Gastroesophageal sphincter (tissue), 4 donors: ENCODE measurements around the gene SYNJ2. TPM values are rescaled to one million over a fixed set of nuclear protein-coding genes. Genes with fewer than 3 reads are reported as not detected.

Experiments used
- ATAC-seq: fragments of 150-250 bp; one replicate; pipeline ENCODE4 v1.9.1; 2016; ENCODE audit warnings: mild to moderate bottlenecking, moderate library complexity
- H3K27ac ChIP-seq, 4 donors: fragments of 200-600 bp; sonication (generic) in 3 of 4; 1 replicate in 3 of 4; 2 replicates in 1 of 4; pipeline ENCODE4 v1.5.1; 2016 to 2019
- H3K27me3 ChIP-seq: fragments of 200-600 bp; sonication (generic); one replicate; pipeline ENCODE4 v1.5.1; 2019
- H3K36me3 ChIP-seq, 2 donors: fragments of 200-600 bp; sonication (generic); one replicate each; pipeline ENCODE4 v1.5.1; 2019; ENCODE audit warnings: control low read depth in 1 of 2
- H3K4me1 ChIP-seq, 3 donors: fragments of 200-600 bp; sonication (generic); 1 replicate in 2 of 3; 2 replicates in 1 of 3; pipeline ENCODE4 v1.5.1; 2016 to 2019; ENCODE audit warnings: control low read depth in 2 of 3
- H3K4me3 ChIP-seq, 2 donors: fragments of 200-600 bp; sonication (generic); one replicate each; pipeline ENCODE4 v1.5.1; 2019; ENCODE audit warnings: mild to moderate bottlenecking in 1 of 2, moderate library complexity in 1 of 2
- H3K9me3 ChIP-seq, 3 donors: fragments of 200-600 bp; sonication (generic); one replicate each; pipeline ENCODE4 v1.5.1; 2017 to 2019; ENCODE audit warnings: control low read depth in 2 of 3
- EP300 ChIP-seq: sonication (generic); formaldehyde crosslinking; IDR thresholded peaks from one replicate; pipeline ENCODE4 v1.6.1; 2017; ENCODE audit warnings: antibody characterized with exemption, mild to moderate bottlenecking
- POLR2A ChIP-seq, 2 donors: fragments of 450-650 bp; IDR thresholded peaks; one replicate each; pipeline ENCODE4 v1.6.1; 2017; ENCODE audit warnings: antibody characterized with exemption in 2 of 2, mild to moderate bottlenecking in 2 of 2, moderate library complexity in 1 of 2
- POLR2AphosphoS5 ChIP-seq: sonication (generic); formaldehyde crosslinking; IDR thresholded peaks from one replicate; pipeline ENCODE4 v1.6.1; 2017; ENCODE audit warnings: antibody characterized with exemption
- WGBS, 2 donors: methylation state at CpG; one replicate each; pipeline ENCODE4 v1.1.5; 2018; ENCODE audit warnings: low coverage in 1 of 2; 5-methylcytosine and 5-hydroxymethylcytosine counted together
- total RNA-seq, 4 donors: library from RNA; depleted of rRNA; stranded (reverse); fragments of >200 nt; gene quantifications; one replicate each; pipeline ENCODE4 v1.1.0, GENCODE V29; 2016
- TF ChIP-seq, protein P1 (sequence below), 4 experiments: fragments of 200-600 bp in 2 of 4; fragments of 450-650 bp in 2 of 4; sonication (generic) in 1 of 4; IDR thresholded peaks; one replicate each; pipeline ENCODE4 v1.5.1; 2017 to 2019; ENCODE audit warnings: antibody characterized with exemption in 4 of 4, mild to moderate bottlenecking in 2 of 4, moderate library complexity in 2 of 4

SYNJ2 gene
- total RNA-seq, 4 donors from 2014 or later = 19.9 to 27.9 (median 21.6) TPM

DNA sequence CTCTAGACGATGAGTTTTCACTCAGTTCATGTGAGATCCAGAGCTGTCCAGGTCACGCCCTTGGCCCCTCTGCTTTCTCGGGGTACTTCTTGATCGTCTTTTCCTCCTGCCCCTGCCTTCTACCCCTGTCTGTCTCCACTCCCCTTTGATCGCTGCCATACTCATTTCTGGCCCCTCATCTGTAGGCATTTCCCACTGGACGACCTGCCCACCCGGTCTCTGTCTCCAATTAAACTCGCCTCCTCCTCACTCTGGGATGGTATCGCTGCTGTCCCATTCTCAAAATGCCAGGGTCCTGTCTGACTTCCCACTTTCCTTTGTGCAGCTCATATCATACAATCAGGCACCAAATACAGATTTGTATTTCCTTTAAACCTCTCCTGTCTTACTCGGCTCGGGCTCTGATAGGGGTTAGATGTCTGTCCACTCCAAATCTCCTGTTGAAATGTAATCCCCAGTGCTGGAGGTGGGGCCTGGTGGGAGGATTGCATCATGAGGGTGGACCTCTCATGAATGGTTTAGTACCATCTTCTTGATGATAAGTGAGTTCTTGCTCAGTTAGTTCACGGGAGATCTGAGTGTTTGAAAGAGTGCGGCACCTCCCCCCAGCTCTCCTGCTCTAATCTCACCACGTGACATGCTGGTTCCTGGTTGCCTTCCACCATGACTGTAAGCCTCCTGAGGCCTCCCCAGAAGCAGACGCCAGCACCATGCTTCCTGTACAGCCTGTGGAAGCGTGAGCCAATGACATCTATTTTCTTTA lies 3.5 kb upstream of the SYNJ2 start:
- peaks cover 0 to 24% (median 5%) of the 10 kb centered on the region in 3 donors for H3K4me1 ChIP-seq
- no peak overlapping the region for H3K27ac ChIP-seq
- no peak for ATAC-seq
- 81 to 88% methylated on average over 11 to 16 of the region's 16 CpGs for WGBS, 2 donors
- H3K9me3 ChIP-seq = no peaks in the 10 kb centered on the region
- no peaks in the 10 kb centered on the region for H3K36me3 ChIP-seq
- H3K4me3 ChIP-seq = no peak overlapping the region
- no peak for TF ChIP-seq EP300
- H3K27me3 ChIP-seq = no peaks in the 10 kb centered on the region

- ATAC-seq = peak; percentile 20
- H3K4me1 ChIP-seq = peaks cover 0 to 47% (median 5%) of the 10 kb centered on the region in 3 donors
- no peaks in the 10 kb centered on the region for H3K36me3 ChIP-seq
- H3K9me3 ChIP-seq = no peaks in the 10 kb centered on the region
- H3K4me3 ChIP-seq = peak overlapping the region; percentile 90 to 93
- peak overlapping the region; percentile 83 to 92 (median 86) for H3K27ac ChIP-seq
- no peaks in the 10 kb centered on the region for H3K27me3 ChIP-seq
- 84% methylated on average over 1 of the region's 19 CpGs; no CpG with 5 or more reads in 1 of the 2 donors for WGBS, 2 donors
- TF ChIP-seq EP300 (no peak), POLR2AphosphoS5 (no peak), POLR2A (IDR thresholded peaks at IDR 0.05) (no peak)
- TF ChIP-seq, protein P1, sequence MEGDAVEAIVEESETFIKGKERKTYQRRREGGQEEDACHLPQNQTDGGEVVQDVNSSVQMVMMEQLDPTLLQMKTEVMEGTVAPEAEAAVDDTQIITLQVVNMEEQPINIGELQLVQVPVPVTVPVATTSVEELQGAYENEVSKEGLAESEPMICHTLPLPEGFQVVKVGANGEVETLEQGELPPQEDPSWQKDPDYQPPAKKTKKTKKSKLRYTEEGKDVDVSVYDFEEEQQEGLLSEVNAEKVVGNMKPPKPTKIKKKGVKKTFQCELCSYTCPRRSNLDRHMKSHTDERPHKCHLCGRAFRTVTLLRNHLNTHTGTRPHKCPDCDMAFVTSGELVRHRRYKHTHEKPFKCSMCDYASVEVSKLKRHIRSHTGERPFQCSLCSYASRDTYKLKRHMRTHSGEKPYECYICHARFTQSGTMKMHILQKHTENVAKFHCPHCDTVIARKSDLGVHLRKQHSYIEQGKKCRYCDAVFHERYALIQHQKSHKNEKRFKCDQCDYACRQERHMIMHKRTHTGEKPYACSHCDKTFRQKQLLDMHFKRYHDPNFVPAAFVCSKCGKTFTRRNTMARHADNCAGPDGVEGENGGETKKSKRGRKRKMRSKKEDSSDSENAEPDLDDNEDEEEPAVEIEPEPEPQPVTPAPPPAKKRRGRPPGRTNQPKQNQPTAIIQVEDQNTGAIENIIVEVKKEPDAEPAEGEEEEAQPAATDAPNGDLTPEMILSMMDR (IDR thresholded peaks at IDR 0.05) = no peak
Measured at GRCh38 chr6:157980288-157981131, 1.2 kb upstream of the SYNJ2 start.

GRCh38 chr6:157981132-157981394 lies 600 bp upstream of the SYNJ2 start:
- ATAC-seq = no peak
- no peaks in the 10 kb centered on the region for H3K36me3 ChIP-seq
- peak overlapping the region; percentile 83 to 92 (median 86) for H3K27ac ChIP-seq
- H3K4me3 ChIP-seq = peak overlapping the region; percentile 90 to 93
- H3K9me3 ChIP-seq = no peaks in the 10 kb centered on the region
- TF ChIP-seq POLR2A (IDR thresholded peaks at IDR 0.05) (no peak), POLR2AphosphoS5 (no peak), EP300 (no peak)
- TF ChIP-seq, protein P1 (IDR thresholded peaks at IDR 0.05) = no peak
- H3K27me3 ChIP-seq = no peaks in the 10 kb centered on the region
- WGBS, 2 donors = no CpG with 5 or more reads among the region's 24 CpGs
- peaks cover 0 to 53% (median 8%) of the 10 kb centered on the region in 3 donors for H3K4me1 ChIP-seq

DNA sequence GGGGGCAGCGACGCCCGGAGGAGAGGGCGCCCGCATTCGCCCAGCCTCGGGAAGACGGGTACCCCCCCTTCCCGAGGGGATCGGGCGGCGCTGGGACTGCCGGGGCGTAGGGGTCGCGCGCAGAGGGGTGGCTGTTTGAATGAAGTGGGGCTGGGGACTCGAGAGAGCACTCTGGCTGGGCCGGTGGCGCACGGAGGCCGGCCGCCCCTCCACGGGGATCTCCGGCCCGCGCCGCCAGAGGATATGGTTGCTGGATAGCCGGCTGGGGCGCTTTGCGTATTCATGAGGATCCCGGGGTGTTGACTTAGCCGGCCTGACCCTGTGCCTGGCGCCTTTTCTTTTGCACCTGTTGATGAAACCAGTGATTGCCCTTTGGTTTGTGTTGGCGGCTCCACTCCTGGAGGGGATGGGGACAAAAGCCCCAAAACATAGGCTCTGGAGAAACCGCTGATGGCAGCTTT lies 469 bp downstream of the SYNJ2 start:
- TF ChIP-seq, protein P1 (IDR thresholded peaks at IDR 0.05) = no peak
- no peak for TF ChIP-seq POLR2A (IDR thresholded peaks at IDR 0.05)
- TF ChIP-seq POLR2AphosphoS5 = no peak
- no peak for TF ChIP-seq EP300

DNA sequence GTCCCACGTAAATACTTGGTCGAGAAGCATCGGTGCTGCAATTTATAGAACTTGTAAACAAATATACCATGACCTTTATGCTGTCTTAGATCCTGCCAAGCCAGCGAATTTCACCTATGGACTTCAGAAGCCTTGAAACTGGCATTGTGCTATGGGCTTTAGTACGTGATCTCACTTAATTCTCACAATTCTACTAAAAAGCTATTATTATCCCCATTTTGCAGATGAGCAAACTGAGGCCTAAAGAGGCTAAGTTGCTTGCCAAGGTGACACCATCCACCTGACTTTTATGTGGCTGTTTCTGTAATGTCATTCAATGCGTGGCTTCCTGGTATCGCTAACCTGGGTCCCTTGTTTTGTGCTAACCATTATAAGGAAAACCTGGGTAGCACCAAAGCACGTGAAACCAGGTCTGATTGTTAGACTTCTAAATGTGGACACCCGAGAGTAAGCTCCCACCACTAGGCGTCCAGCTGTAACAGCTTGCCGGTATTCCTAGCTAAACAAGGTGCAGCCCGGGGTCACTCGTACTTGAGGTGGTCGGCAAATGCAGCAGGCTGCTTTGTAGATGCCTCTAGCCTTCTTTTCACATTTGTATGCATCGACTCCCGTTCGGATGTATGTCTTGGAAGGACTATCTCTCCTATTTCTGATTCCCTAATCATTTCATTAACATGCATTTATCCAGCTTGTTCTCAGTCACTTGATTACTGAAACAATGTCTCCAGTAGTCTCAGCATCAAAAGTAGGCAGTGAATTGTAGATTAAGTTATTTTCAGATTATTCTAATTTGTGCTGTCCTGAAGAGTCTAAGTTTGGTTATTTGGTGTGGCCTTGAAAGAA lies 1.1 kb downstream of the SYNJ2 start:
- H3K4me3 ChIP-seq = peak overlapping the region; percentile 90 to 93
- ATAC-seq = no peak
- TF ChIP-seq POLR2AphosphoS5 (no peak), POLR2A (IDR thresholded peaks at IDR 0.05) (no peak)
- TF ChIP-seq, protein P1 (IDR thresholded peaks at IDR 0.05) = peak in 3 of 4 experiments; percentile 37 to 54 (median 46)
- H3K27ac ChIP-seq = peak overlapping the region in 3 of 4 donors; percentile 83 to 92 (median 88)
- H3K4me1 ChIP-seq = peaks cover 0 to 57% (median 8%) of the 10 kb centered on the region in 3 donors
- 39 to 41% methylated on average over 14 to 17 of the region's 17 CpGs for WGBS, 2 donors
- H3K36me3 ChIP-seq = no peaks in the 10 kb centered on the region
- no peaks in the 10 kb centered on the region for H3K27me3 ChIP-seq
- no peaks in the 10 kb centered on the region for H3K9me3 ChIP-seq

More for the DNA sequence above, 469 bp downstream of the SYNJ2 start:
- Histone ChIP-seq H3K27ac (peak overlapping the region; percentile 83 to 92 (median 86)), H3K36me3 (no peaks in the 10 kb centered on the region), H3K4me3 (peak overlapping the region; percentile 90 to 93), H3K4me1 (peaks cover 0 to 57% (median 8%) of the 10 kb centered on the region in 3 donors), H3K9me3 (no peaks in the 10 kb centered on the region), H3K27me3 (no peaks in the 10 kb centered on the region)
- ATAC-seq = peak; percentile 11
- 0% methylated on average over 1 to 12 of the region's 36 CpGs for WGBS, 2 donors
